Measurements from ENCODE around the gene STPG2.
"Not testable (repeated sequence)": the region's sequence is repeated elsewhere in the genome, so short reads cannot be mapped to it uniquely, and the experiment has no call there.

STPG2 gene

DNA sequence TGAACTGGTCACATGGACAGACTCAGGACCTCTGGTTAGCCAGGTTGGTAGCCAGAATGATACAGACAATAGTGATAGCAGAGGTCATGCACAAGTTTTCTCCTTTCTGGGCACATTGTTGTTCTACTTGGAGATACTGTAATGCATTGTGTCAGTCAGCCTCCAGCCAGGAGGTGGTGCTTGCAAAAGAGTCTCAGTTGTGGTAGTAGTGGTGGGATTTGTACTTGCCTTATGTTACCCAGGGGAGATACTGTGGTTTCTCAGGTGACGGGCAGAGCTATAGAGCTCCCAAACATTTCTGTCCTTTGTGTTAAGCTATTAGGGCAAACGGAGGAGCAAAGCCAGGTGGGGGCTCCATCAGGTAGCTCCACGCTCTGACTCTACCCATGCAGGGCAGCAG lies 190.5 kb downstream of the STPG2 start:
- DNase-seq (ENCODE audit: low read depth in 2 of 3, low spot score in 1 of 3), result no peak

- no peak for DNase-seq (ENCODE audit: low read depth in 2 of 3, low spot score in 1 of 3)
These were observed 192.4 kb downstream of the STPG2 start for GRCh38 chr4:97950836-97951235.

- no peak for DNase-seq (ENCODE audit: low read depth in 2 of 3, low spot score in 1 of 3)
These were observed 200.3 kb downstream of the STPG2 start for GRCh38 chr4:97942951-97943350.

GRCh38 chr4:97942137-97942536 lies 201.1 kb downstream of the STPG2 start:
- DNase-seq (ENCODE audit: low read depth in 2 of 3, low spot score in 1 of 3), result no peak

- no peak for DNase-seq (ENCODE audit: low read depth in 2 of 3, low spot score in 1 of 3)
These were observed 205.1 kb downstream of the STPG2 start for GRCh38 chr4:97938141-97938540.

GRCh38 chr4:97924341-97924958 lies 218.8 kb downstream of the STPG2 start:
- no peak for DNase-seq (ENCODE audit: low read depth in 2 of 3, low spot score in 1 of 3)

DNA sequence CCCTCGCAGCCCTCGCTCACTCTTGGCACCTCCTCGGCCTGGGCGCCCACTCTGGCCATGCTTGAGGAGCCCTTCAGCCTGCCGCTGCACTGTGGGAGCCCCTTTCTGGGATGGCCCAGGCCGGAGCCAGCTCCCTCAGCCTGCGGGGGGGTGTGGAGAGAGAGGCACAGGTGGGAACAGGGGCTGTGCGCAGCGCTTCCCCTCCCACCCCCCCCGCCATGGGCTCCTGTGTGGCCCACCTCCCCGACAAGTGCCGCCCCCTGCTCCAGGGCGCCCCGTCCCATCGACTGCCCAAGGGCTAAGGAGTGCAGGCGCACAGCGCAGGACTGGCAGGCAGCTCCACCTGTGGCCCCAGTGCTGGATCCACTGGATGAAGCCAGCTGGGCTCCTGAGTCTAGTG lies 220.2 kb downstream of the STPG2 start:
- no peak for DNase-seq (ENCODE audit: low read depth in 2 of 3, low spot score in 1 of 3)

GRCh38 chr4:97917115-97917514 lies 226.2 kb downstream of the STPG2 start:
- DNase-seq (ENCODE audit: low read depth in 2 of 3, low spot score in 1 of 3), result no peak

- no peak for DNase-seq (ENCODE audit: low read depth in 2 of 3, low spot score in 1 of 3)
These were observed 231.1 kb downstream of the STPG2 start for GRCh38 chr4:97912156-97912555.

- DNase-seq (ENCODE audit: low read depth in 2 of 3, low spot score in 1 of 3), result no peak
These were observed 231.9 kb downstream of the STPG2 start for GRCh38 chr4:97911236-97911906.

- no peak for DNase-seq (ENCODE audit: low read depth in 2 of 3, low spot score in 1 of 3)
These were observed 233.3 kb downstream of the STPG2 start for GRCh38 chr4:97910005-97910404.

GRCh38 chr4:97903436-97904189 lies 239.7 kb downstream of the STPG2 start:
- DNase-seq (ENCODE audit: low read depth in 2 of 3, low spot score in 1 of 3), result not testable (repeated sequence)

GRCh38 chr4:97900229-97900628 lies 243.0 kb downstream of the STPG2 start:
- no peak for DNase-seq (ENCODE audit: low read depth in 2 of 3, low spot score in 1 of 3)

GRCh38 chr4:97892592-97893266 lies 250.5 kb downstream of the STPG2 start:
- DNase-seq (ENCODE audit: low read depth in 2 of 3, low spot score in 1 of 3), result no peak

GRCh38 chr4:97879942-97880341 lies 263.3 kb downstream of the STPG2 start:
- DNase-seq (ENCODE audit: low read depth in 2 of 3, low spot score in 1 of 3), result no peak

- DNase-seq (ENCODE audit: low read depth in 2 of 3, low spot score in 1 of 3), result no peak
These were observed 275.2 kb downstream of the STPG2 start for GRCh38 chr4:97868097-97868496.

DNA sequence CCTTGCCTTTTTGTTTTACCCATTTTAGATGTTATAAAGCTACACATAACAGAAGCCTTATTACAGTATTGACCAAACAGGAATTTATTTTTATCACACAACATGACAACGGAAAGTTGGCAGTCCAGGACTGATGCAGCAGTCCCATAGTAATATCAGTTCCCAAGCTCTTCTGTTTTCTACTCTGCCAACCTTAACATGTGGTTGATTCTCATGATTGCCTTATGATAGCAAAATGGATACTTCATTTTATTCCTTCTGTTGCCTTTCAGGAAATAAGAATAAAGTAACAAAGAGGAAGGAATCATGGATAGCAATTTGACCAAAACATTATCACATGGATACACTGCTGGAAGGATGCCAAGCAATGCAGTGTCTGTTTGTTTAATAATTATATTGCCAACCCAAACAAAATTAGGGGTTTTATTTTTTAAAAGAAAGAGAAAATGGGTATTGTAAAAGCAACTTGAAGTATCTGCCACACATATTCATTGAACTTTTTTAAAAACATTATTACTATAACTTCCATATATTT lies 275.7 kb downstream of the STPG2 start:
- DNase-seq (ENCODE audit: low read depth in 2 of 3, low spot score in 1 of 3), result no peak

DNA sequence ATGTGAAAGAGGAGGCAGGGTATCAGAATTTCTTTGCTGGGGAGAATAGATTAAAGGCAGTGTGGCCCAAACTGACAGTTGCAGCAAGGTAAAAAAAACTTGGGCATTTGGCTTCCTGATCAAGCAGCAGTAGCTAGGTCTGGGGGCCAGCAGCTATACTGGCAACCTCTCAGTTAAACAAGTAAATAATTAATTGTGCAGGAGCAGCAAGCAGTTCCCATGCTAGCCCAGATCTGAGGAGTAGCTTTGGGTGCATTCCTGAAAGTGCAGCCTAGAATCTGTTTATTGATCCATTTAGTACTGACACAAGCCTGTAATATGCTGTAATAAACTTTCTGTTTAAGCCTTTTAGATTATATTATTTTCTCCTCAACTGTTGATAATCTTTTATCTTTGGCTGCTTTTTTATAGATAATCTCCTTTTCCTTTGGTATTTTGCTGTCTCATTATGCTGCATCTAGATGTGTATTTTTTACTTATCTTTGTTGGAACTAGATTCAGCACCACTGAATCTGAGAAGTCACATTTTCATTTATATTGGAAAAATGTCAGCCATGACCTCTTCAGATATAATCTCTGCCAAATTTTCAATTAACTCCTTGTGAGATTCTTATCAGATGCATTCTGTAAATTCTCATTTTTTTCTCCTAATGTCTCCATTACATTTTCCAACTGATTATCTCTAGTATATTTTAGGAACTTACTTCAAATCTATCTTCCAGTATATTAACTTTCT lies 276.3 kb downstream of the STPG2 start:
- no peak for DNase-seq (ENCODE audit: low read depth in 2 of 3, low spot score in 1 of 3)

DNA sequence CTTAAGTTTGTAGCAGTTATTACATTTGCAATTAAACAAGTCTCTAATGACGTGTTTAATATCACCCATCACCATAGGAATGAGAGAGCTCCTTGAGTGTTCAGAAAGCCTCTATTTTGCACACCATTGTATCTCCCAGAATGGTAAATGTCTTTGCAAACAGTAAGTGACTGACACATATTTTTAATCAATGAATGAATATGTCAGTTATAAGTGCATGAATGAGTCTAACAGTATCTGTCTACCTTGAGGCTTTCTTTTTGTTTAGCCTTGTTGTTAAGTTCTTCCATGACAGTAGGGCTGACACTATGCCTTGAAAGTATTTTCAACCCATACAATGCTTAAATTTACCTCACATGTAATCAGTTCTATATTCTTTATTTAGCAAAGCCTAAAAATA lies 292.2 kb downstream of the STPG2 start:
- DNase-seq (ENCODE audit: low read depth in 2 of 3, low spot score in 1 of 3), result no peak

- DNase-seq (ENCODE audit: low read depth in 2 of 3, low spot score in 1 of 3), result no peak
These were observed 297.5 kb downstream of the STPG2 start for GRCh38 chr4:97845758-97846157.

GRCh38 chr4:97841512-97841911 lies 301.8 kb downstream of the STPG2 start:
- DNase-seq (ENCODE audit: low read depth in 2 of 3, low spot score in 1 of 3), result no peak
